Neural cell (in vitro differentiated cells): ENCODE measurements around the gene AKAP6. TPM values are rescaled to one million over a fixed set of nuclear protein-coding genes. Genes with fewer than 3 reads are reported as not detected.

Experiments used
- H2AFZ ChIP-seq: fragments of 200-600, 300-800 bp; sonication (generic), shearing (Covaris generic); 2 replicates; pipeline ENCODE4 v1.6.0; 2014; ENCODE audit warnings: low read depth, mild to moderate bottlenecking, antibody characterized with exemption, low read length, moderate library complexity
- H3F3A ChIP-seq: fragments of 200-600 bp; shearing (Covaris generic); 2 replicates; pipeline ENCODE4 v1.6.1; 2016; ENCODE audit warnings: mild to moderate bottlenecking, moderate library complexity, mixed read lengths, antibody characterized with exemption, low read length; ENCODE audit not compliant: insufficient read depth, poor library complexity, severe bottlenecking
- H3K27ac ChIP-seq: fragments of 200-600, 300-800 bp; sonication (generic), shearing (Covaris generic); 2 replicates; pipeline ENCODE4 v1.5.1; 2014; ENCODE audit warnings: mild to moderate bottlenecking, low read length, moderate library complexity
- H3K27me3 ChIP-seq: fragments of 300-800, 200-600 bp; sonication (generic), shearing (Covaris generic); 2 replicates; pipeline ENCODE4 v1.6.0; 2014; ENCODE audit warnings: mild to moderate bottlenecking, low read depth, low read length, moderate library complexity; ENCODE audit not compliant: insufficient read depth
- H3K36me3 ChIP-seq: fragments of 300-800, 200-600 bp; sonication (generic), shearing (Covaris generic); 2 replicates; pipeline ENCODE4 v1.5.1; 2014; ENCODE audit warnings: mild to moderate bottlenecking, antibody characterized with exemption, low read length, moderate library complexity; ENCODE audit not compliant: insufficient read depth
- H3K4me2 ChIP-seq: fragments of 300-800, 200-600 bp; sonication (generic), shearing (Covaris generic); 2 replicates; pipeline ENCODE4 v1.6.0; 2014; ENCODE audit warnings: mild to moderate bottlenecking, low read length
- H3K4me3 ChIP-seq: fragments of 300-800, 200-600 bp; sonication (generic), shearing (Covaris generic); 2 replicates; pipeline ENCODE4 v1.5.1; 2014; ENCODE audit warnings: mild to moderate bottlenecking, low read length, moderate library complexity
- H3K79me2 ChIP-seq: fragments of 200-600 bp; shearing (Covaris generic); replicated peaks from 2 replicates; pipeline ENCODE4 v1.6.0; 2014; ENCODE audit warnings: mild to moderate bottlenecking, low read length, moderate library complexity; ENCODE audit not compliant: insufficient read depth
- H3K9ac ChIP-seq: fragments of 300-800, 200-600 bp; sonication (generic), shearing (Covaris generic); 2 replicates; pipeline ENCODE4 v1.6.1; 2016; ENCODE audit warnings: mild to moderate bottlenecking, low read length, mixed read lengths
- H3K9me2 ChIP-seq: fragments of 200-600 bp; shearing (Covaris generic); 2 replicates; pipeline ENCODE4 v1.6.1; 2016; ENCODE audit warnings: mild to moderate bottlenecking, low read length, mixed read lengths; ENCODE audit not compliant: insufficient read depth
- H3K9me3 ChIP-seq: fragments of 200-600, 300-800 bp; sonication (generic), shearing (Covaris generic); 2 replicates; pipeline ENCODE4 v1.6.1; 2016; ENCODE audit warnings: mild to moderate bottlenecking, mixed run types, low read length, moderate library complexity, mixed read lengths
- H4K20me1 ChIP-seq: fragments of 200-600 bp; shearing (Covaris generic); 2 replicates; pipeline ENCODE4 v1.6.1; 2016; ENCODE audit warnings: mild to moderate bottlenecking, mixed run types; ENCODE audit not compliant: insufficient read depth
- CTCF ChIP-seq: fragments of 450-650 bp; IDR thresholded peaks from 2 replicates; pipeline ENCODE4 v1.5.1; 2014; ENCODE audit warnings: antibody characterized with exemption, mild to moderate bottlenecking, moderate library complexity; ENCODE audit not compliant: poor library complexity, severe bottlenecking
- EP300 ChIP-seq: fragments of 450-650 bp; conservative IDR thresholded peaks from 2 replicates; pipeline ENCODE4 v1.6.1; 2014; ENCODE audit warnings: antibody characterized with exemption, mild to moderate bottlenecking, moderate library complexity; ENCODE audit not compliant: poor library complexity, severe bottlenecking
- EZH2 ChIP-seq: fragments of 200-600, 300-800 bp; shearing (Covaris generic), sonication (generic); IDR thresholded peaks from 2 replicates; pipeline ENCODE4 v1.6.1; 2014; ENCODE audit warnings: antibody characterized with exemption, low read length, borderline replicate concordance, mild to moderate bottlenecking; ENCODE audit not compliant: insufficient read depth, poor library complexity, severe bottlenecking
- MXI1 ChIP-seq: fragments of 450-650 bp; conservative IDR thresholded peaks from 2 replicates; pipeline ENCODE4 v1.6.1; 2014; ENCODE audit warnings: antibody characterized with exemption, mild to moderate bottlenecking; ENCODE audit not compliant: poor library complexity, severe bottlenecking
- POLR2AphosphoS5 ChIP-seq: IDR thresholded peaks from 2 replicates; pipeline ENCODE4 v1.6.1; 2012
- RAD21 ChIP-seq: fragments of 450-650 bp; conservative IDR thresholded peaks from 2 replicates; pipeline ENCODE4 v1.6.1; 2014; ENCODE audit warnings: antibody characterized with exemption, mild to moderate bottlenecking, moderate library complexity
- REST ChIP-seq: IDR thresholded peaks from 2 replicates; pipeline ENCODE4 v1.6.1; 2012; ENCODE audit warnings: borderline replicate concordance
- SMC3 ChIP-seq: fragments of 450-650 bp; conservative IDR thresholded peaks from 2 replicates; pipeline ENCODE4 v1.6.1; 2014; ENCODE audit warnings: antibody characterized with exemption, mild to moderate bottlenecking, moderate library complexity; ENCODE audit not compliant: poor library complexity
- TAF1 ChIP-seq: IDR thresholded peaks from 2 replicates; pipeline ENCODE4 v1.6.1; 2012; ENCODE audit warnings: low read depth
- polyA plus RNA-seq: library from polyadenylated mRNA; depleted of rRNA; stranded (reverse); fragments of >200 nt; gene quantifications from 2 replicates; pipeline ENCODE4 v1.2.3, GENCODE V29; 2014

AKAP6 gene
- polyA plus RNA-seq, 1 donor from 2014 or later, result 15.8 TPM

- Histone ChIP-seq H4K20me1 (no peaks in the 10 kb centered on the region), H3K9me2 (no peaks in the 10 kb centered on the region), H3K27ac (no peak overlapping the region), H3K9ac (no peak overlapping the region), H3K27me3 (no peaks in the 10 kb centered on the region), H3K79me2 (peaks cover 8% of the 10 kb centered on the region), H3K4me3 (no peak overlapping the region), H3K9me3 (no peaks in the 10 kb centered on the region), H3K36me3 (no peaks in the 10 kb centered on the region), H2AFZ (no peak overlapping the region), H3F3A (no peaks in the 10 kb centered on the region), H3K4me2 (no peak overlapping the region)
- TF ChIP-seq EP300, result no peak
- no peak for TF ChIP-seq TAF1
- no peak for TF ChIP-seq CTCF
- TF ChIP-seq MXI1, result no peak
- no peak for TF ChIP-seq POLR2AphosphoS5
- TF ChIP-seq EZH2, result no peak
- no peak for TF ChIP-seq RAD21
- TF ChIP-seq REST, result no peak
- TF ChIP-seq SMC3, result no peak
These were observed 185.1 kb downstream of the AKAP6 start for GRCh38 chr14:32514236-32514635.

- H4K20me1 ChIP-seq, result no peaks in the 10 kb centered on the region
- no peaks in the 10 kb centered on the region for H3K27me3 ChIP-seq
- no peak for TF ChIP-seq EP300
- TF ChIP-seq RAD21, result no peak
- TF ChIP-seq MXI1, result no peak
- TF ChIP-seq CTCF, result no peak
- no peak for TF ChIP-seq SMC3
- no peaks in the 10 kb centered on the region for H3K9me3 ChIP-seq
- H3K79me2 ChIP-seq, result peaks cover 3% of the 10 kb centered on the region
- H3K4me2 ChIP-seq, result no peak overlapping the region
- H3K9me2 ChIP-seq, result no peaks in the 10 kb centered on the region
- H2AFZ ChIP-seq, result no peak overlapping the region
- H3K9ac ChIP-seq, result no peak overlapping the region
- no peaks in the 10 kb centered on the region for H3K36me3 ChIP-seq
- H3K27ac ChIP-seq, result no peak overlapping the region
- H3K4me3 ChIP-seq, result no peak overlapping the region
- no peaks in the 10 kb centered on the region for H3F3A ChIP-seq
These were observed 185.6 kb downstream of the AKAP6 start for GRCh38 chr14:32514681-32515080.
